SK-N-SH (cell line): ENCODE results near the gene TAF13. TPM values are rescaled to one million over a fixed set of nuclear protein-coding genes. Genes with fewer than 3 reads are reported as not detected.

Experiments used
- CTCF ChIA-PET: fragments of 300-600, 350-600 bp; formaldehyde crosslinking; extraction: SDS; loops from one replicate; lab custom pipeline; 2021; lab: Yijun Ruan, JAX
- POLR2A ChIA-PET: fragments of 350-600 bp; sonication (Branson Sonifier 250); formaldehyde crosslinking; extraction: SDS; loops from one replicate; lab custom pipeline; 2020; ENCODE audit warnings: antibody characterized with exemption, inconsistent platforms; lab: Yijun Ruan, JAX
- DNase-seq: peaks from one replicate; pipeline ENCODE4 v3.0.0; 2012
- H2AFZ ChIP-seq: fragments of 200-600 bp; sonication (generic); 2 replicates; pipeline ENCODE4 v1.8.1; 2016; ENCODE audit warnings: antibody characterized with exemption, mild to moderate bottlenecking, low read depth
- H3F3A ChIP-seq: fragments of 200-600 bp; sonication (generic); replicated peaks from 2 replicates; pipeline ENCODE3; 2016; ENCODE audit warnings: antibody characterized with exemption, mild to moderate bottlenecking; ENCODE audit not compliant: insufficient read depth
- H3K27ac ChIP-seq, 2 experiments: fragments of 200-500 bp in 1 of 2; fragments of 200-600 bp in 1 of 2; sonication (Bioruptor generic) in 1 of 2; sonication (generic), shearing (Covaris generic) in 1 of 2; 2 replicates each; pipeline versions ENCODE4 v1.5.1 to v1.6.1; 2014 to 2016; ENCODE audit warnings: low read depth in 2 of 2, inconsistent platforms in 1 of 2, low read length in 1 of 2, mild to moderate bottlenecking in 1 of 2, mixed read lengths in 1 of 2
- H3K27me3 ChIP-seq: fragments of 200-600 bp; sonication (generic), shearing (Covaris generic); 2 replicates; pipeline ENCODE4 v1.6.1; 2016; ENCODE audit warnings: mixed run types; ENCODE audit not compliant: insufficient read depth
- H3K36me3 ChIP-seq, 2 experiments: fragments of 200-500 bp in 1 of 2; fragments of 200-600 bp in 1 of 2; sonication (Bioruptor generic) in 1 of 2; sonication (generic) in 1 of 2; replicated peaks in 1 of 2; 2 replicates each; pipeline versions ENCODE3 to v1.5.1; 2014 to 2016; ENCODE audit warnings: low read length in 1 of 2, mild to moderate bottlenecking in 1 of 2; ENCODE audit not compliant: insufficient read depth in 2 of 2, control insufficient read depth in 1 of 2
- H3K4me1 ChIP-seq, 2 experiments: fragments of 200-500 bp in 1 of 2; fragments of 200-600 bp in 1 of 2; sonication (Bioruptor generic) in 1 of 2; sonication (generic), shearing (Covaris generic) in 1 of 2; 2 replicates each; pipeline versions ENCODE4 v1.5.1 to v1.6.1; 2014 to 2016; ENCODE audit warnings: low read depth in 1 of 2, low read length in 1 of 2, mixed run types in 1 of 2; ENCODE audit not compliant: insufficient read depth in 2 of 2, control insufficient read depth in 1 of 2
- H3K4me2 ChIP-seq: fragments of 200-600 bp; sonication (generic), shearing (Covaris generic); 2 replicates; pipeline ENCODE4 v1.6.1; 2017; ENCODE audit warnings: mixed run types
- H3K4me3 ChIP-seq, 2 experiments: fragments of 200-500 bp in 1 of 2; fragments of 200-600 bp in 1 of 2; sonication (Bioruptor generic) in 1 of 2; sonication (generic), shearing (Covaris generic) in 1 of 2; 2 replicates each; pipeline versions ENCODE4 v1.5.1 to v1.8.1; 2014 to 2016; ENCODE audit warnings: low read depth in 2 of 2, inconsistent platforms in 1 of 2, low read length in 1 of 2, mild to moderate bottlenecking in 1 of 2, mixed read lengths in 1 of 2, moderate library complexity in 1 of 2
- H3K79me2 ChIP-seq: fragments of 200-600 bp; sonication (generic); 2 replicates; pipeline ENCODE4 v1.8.1; 2017; ENCODE audit warnings: mild to moderate bottlenecking; ENCODE audit not compliant: insufficient read depth
- H3K9ac ChIP-seq: fragments of 200-600 bp; sonication (generic); 2 replicates; pipeline ENCODE4 v1.6.1; 2017; ENCODE audit warnings: mixed run types
- H3K9me2 ChIP-seq: fragments of 200-600 bp; sonication (generic); 2 replicates; pipeline ENCODE4 v1.6.1; 2017; ENCODE audit warnings: mixed run types
- H3K9me3 ChIP-seq: fragments of 200-600 bp; sonication (generic); 2 replicates; pipeline ENCODE4 v1.6.1; 2017; ENCODE audit warnings: mixed run types, mild to moderate bottlenecking, moderate library complexity
- H4K20me1 ChIP-seq: fragments of 200-600 bp; sonication (generic); 2 replicates; pipeline ENCODE4 v1.6.1; 2017; ENCODE audit warnings: mild to moderate bottlenecking, mixed run types; ENCODE audit not compliant: insufficient read depth
- EZH2phosphoT487 ChIP-seq: fragments of 200-600 bp; sonication (generic); IDR thresholded peaks from 2 replicates; pipeline ENCODE4 v1.6.1; 2017; ENCODE audit warnings: low read depth, mixed run types, mild to moderate bottlenecking, antibody characterized with exemption, moderate library complexity, borderline replicate concordance
- MXI1 ChIP-seq: IDR thresholded peaks from 2 replicates; pipeline ENCODE4 v1.6.1; 2012; ENCODE audit warnings: mild to moderate bottlenecking, low read depth, low read length, improper control_type of control experiment
- RCOR1 ChIP-seq: fragments of 150-350 bp; IDR thresholded peaks from 2 replicates; pipeline ENCODE4 v1.6.1; 2017; ENCODE audit warnings: antibody characterized with exemption, low read length
- SIN3A ChIP-seq: IDR thresholded peaks from 2 replicates; pipeline ENCODE4 v1.6.1; 2012; ENCODE audit warnings: low read depth, mild to moderate bottlenecking, low read length, moderate library complexity, borderline replicate concordance
- TEAD4 ChIP-seq: IDR thresholded peaks from 2 replicates; pipeline ENCODE4 v1.4.0; 2012; ENCODE audit warnings: mild to moderate bottlenecking, borderline replicate concordance; ENCODE audit not compliant: insufficient read depth
- WGBS: methylation state at CpG from one replicate; pipeline ENCODE4 v1.1.6; 2017; ENCODE audit warnings: low lambda C conversion rate; 5-methylcytosine and 5-hydroxymethylcytosine counted together
- polyA plus RNA-seq, 3 experiments: library from polyadenylated mRNA; depleted of rRNA; stranded (reverse); fragments of >200 nt; gene quantifications; 2 replicates each; pipeline ENCODE4 v1.2.3, GENCODE V29; 2012
- TF ChIP-seq, protein P1 (sequence below): IDR thresholded peaks from 2 replicates; pipeline ENCODE4 v1.4.0; 2012; ENCODE audit warnings: low read depth
- TF ChIP-seq, protein P2 (sequence below): fragments of 150-350 bp; IDR thresholded peaks from 2 replicates; pipeline ENCODE4 v1.6.1; 2016; ENCODE audit warnings: mild to moderate bottlenecking, low read depth, low read length
- TF ChIP-seq, protein P3 (sequence below): fragments of 150-350 bp; IDR thresholded peaks from 2 replicates; pipeline ENCODE4 v1.6.1; 2017; ENCODE audit warnings: antibody characterized with exemption, low read length, low read depth, borderline replicate concordance

The TAF13 gene
- polyA plus RNA-seq, 1 of the 3 experiments (the other 2 are of a cell fraction): 16.0 TPM

DNA sequence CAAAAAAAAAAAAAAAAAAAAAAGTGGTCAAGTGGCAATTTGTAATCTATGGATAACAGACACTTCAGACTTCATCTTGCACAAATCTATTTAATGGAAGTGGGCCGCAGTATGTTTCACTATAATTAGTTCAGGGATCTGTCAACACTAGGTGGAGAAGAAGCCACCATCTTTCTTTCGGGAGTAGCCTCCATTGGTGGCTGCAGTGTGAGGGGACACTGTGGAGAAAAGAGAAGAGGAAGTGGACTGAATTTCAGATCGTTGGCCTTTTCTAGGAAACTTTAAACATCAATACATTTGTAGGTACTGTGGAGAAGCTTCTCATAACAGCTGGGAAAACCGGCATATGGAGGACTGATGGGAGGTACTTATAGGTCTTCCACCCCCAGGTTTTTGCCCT is 30.1 kb upstream of the TAF13 start:
- peaks cover 0 to 9% of the 10 kb centered on the region in 2 experiments for H3K36me3 ChIP-seq
- CTCF ChIA-PET: no interaction called here

DNA sequence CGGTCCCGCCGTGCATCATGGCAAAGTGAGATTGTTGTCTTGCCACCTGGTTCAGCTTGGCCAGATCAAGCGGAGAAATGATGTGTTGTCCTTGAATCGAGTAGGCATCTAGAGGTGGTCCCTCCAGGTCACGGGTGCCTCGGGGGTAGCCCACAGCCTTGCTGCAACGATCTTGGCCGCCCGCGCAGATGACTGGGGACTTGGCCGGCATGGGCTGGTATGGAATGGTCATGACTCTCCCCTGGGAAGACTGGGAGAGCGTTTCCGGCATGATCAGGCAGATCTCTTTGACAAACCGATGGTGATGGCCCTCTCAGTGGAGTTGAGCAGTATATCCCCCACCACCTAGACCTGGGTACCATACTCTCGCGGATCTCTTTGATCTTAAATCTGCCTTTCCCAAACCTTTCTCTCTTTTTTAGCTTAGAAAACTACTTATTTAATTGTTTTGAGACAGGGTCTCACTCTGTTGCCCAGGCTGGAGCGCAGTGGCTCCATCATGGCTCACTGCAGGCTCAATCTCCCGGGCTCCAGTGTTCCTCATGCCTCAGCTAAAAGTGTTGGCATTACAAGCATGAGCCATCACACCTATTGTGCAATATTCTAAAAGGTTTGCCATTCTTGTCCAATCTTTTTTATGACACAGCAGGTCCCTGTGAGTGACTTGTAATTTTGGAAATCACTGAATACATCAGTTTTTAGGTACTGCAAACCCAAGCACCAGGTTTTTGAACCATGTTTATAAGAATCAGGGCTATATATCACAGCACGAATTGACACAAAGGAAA is 28.8 kb upstream of the TAF13 start:
- peaks cover 11% of the 10 kb centered on the region for H3F3A ChIP-seq
- H3K4me2 ChIP-seq: no peak overlapping the region

More for the DNA sequence above, 30.1 kb upstream of the TAF13 start:
- Histone ChIP-seq H3F3A (peaks cover 11% of the 10 kb centered on the region), H3K79me2 (peaks cover 24% of the 10 kb centered on the region), H3K27me3 (no peaks in the 10 kb centered on the region), H2AFZ (no peak overlapping the region)
- no peak for DNase-seq
- TF ChIP-seq, protein P1, sequence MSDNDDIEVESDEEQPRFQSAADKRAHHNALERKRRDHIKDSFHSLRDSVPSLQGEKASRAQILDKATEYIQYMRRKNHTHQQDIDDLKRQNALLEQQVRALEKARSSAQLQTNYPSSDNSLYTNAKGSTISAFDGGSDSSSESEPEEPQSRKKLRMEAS: no peak
- TF ChIP-seq MXI1 (no peak), TEAD4 (no peak), RCOR1 (no peak)
- TF ChIP-seq, all 33 proteins: peak for 0
- Histone ChIP-seq H3K4me3 (no peak overlapping the region), H3K4me2 (no peak overlapping the region), H3K9me3 (no peaks in the 10 kb centered on the region), H3K4me1 (no peaks in the 10 kb centered on the region; a peak in 1 of 4 replicates), H3K9ac (no peak overlapping the region), H4K20me1 (no peaks in the 10 kb centered on the region), H3K27ac (no peak overlapping the region), H3K9me2 (no peaks in the 10 kb centered on the region)
- WGBS: 60% methylated on average over 4 of the region's 4 CpGs
- POLR2A ChIA-PET: interaction anchor here (1.3 kb wide), 1 partner anchor 16 kb away, joined by 4 read pairs; the partner anchor contains the start of gene TMEM167B

More for the DNA sequence above, 28.8 kb upstream of the TAF13 start:
- no peak overlapping the region for H2AFZ ChIP-seq
- no peak overlapping the region for H3K4me3 ChIP-seq
- TF ChIP-seq, protein P1: no peak
- TF ChIP-seq EZH2phosphoT487 (no peak), TEAD4 (no peak), SIN3A (no peak)
- TF ChIP-seq, protein P2, sequence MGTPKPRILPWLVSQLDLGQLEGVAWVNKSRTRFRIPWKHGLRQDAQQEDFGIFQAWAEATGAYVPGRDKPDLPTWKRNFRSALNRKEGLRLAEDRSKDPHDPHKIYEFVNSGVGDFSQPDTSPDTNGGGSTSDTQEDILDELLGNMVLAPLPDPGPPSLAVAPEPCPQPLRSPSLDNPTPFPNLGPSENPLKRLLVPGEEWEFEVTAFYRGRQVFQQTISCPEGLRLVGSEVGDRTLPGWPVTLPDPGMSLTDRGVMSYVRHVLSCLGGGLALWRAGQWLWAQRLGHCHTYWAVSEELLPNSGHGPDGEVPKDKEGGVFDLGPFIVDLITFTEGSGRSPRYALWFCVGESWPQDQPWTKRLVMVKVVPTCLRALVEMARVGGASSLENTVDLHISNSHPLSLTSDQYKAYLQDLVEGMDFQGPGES: no peak
- TF ChIP-seq, protein P3, sequence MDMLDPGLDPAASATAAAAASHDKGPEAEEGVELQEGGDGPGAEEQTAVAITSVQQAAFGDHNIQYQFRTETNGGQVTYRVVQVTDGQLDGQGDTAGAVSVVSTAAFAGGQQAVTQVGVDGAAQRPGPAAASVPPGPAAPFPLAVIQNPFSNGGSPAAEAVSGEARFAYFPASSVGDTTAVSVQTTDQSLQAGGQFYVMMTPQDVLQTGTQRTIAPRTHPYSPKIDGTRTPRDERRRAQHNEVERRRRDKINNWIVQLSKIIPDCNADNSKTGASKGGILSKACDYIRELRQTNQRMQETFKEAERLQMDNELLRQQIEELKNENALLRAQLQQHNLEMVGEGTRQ: no peak
- H3K27me3 ChIP-seq: no peaks in the 10 kb centered on the region
- ChIA-PET POLR2A (no interaction called here), CTCF (interaction anchor here (1.0 to 7.6 kb wide), 2 partner anchors 7 to 10 kb away, joined by 4 to 75 read pairs; partner anchors contain the start of gene ELAPOR1)
- no peaks in the 10 kb centered on the region for H4K20me1 ChIP-seq
- H3K9me3 ChIP-seq: no peaks in the 10 kb centered on the region
- H3K27ac ChIP-seq: no peak overlapping the region
- DNase-seq: no peak
- H3K9me2 ChIP-seq: no peaks in the 10 kb centered on the region
- peaks cover 32% of the 10 kb centered on the region for H3K79me2 ChIP-seq
- peaks cover 0 to 9% of the 10 kb centered on the region in 2 experiments for H3K36me3 ChIP-seq
- no peak overlapping the region for H3K9ac ChIP-seq
- 95% methylated on average over 14 of the region's 20 CpGs for WGBS
- no peaks in the 10 kb centered on the region; a peak in 1 of 4 replicates for H3K4me1 ChIP-seq
